ENCODE measurements around the gene UBA7. TPM values are rescaled to one million over a fixed set of nuclear protein-coding genes. Genes with fewer than 3 reads are reported as not detected.
A peak's percentile ranks its signal among the peaks of the same experiment; 100 is the strongest.

UBA7 gene
- total and polyA plus RNA-seq, 2 of the 8 experiments (the other 6 are each of a cell fraction or from before 2014, with no cell fraction given) = 0.34 to 0.65 TPM

DNA sequence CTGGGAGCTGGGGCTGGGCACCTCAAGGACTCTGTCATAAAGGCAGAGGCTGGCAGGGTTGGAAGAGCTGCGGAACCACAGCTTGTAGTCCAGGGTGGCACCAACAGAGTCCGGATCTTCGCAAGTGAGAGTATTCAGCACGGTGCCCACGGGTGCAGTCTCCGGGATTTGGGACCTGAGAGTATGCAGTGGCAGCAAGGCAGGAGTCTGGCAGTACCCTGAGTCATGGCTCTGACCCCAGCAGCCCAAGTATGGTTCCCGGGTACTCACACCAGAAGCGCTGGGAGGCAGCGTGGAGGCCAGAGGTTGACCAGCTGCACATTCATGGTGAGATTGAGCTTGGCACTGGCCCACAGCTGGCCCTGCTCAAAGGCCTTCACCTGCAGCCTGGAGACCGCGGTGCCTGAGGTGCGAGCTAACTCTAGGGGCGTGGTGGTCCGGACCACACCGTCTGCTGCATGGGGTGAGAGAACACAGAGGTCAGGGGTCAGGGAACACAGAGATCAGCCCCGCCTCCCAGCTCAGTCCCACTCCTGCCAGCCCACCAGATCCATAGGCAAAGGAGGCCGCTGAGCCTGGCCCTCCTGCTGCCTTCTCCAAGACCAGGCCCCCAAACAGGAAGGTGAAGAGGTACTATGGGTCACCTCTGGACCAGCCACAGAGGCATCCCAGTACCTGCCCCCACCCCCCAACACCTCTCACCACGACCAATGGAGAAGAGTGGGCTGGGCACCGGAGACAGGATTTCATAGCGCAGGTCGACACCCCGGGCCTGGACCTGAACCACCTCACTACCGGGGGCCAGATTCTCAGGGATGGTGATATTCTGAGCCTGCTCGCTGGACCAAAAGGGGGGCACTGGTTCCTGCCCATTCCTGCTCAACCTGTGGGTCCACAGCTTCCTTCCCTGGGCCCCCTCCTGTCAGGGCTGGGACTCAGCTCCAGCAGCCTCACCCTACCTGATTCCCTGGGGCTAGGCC is 18.5 kb downstream of the UBA7 start:
- Histone ChIP-seq H3K14ac (ENCODE audit: insufficient read length) (no peak overlapping the region), H2BK5ac (ENCODE audit: low read depth, low read length) (no peak overlapping the region), H3K4me3 (ENCODE audit: extremely low read depth in 1 of 4, insufficient read depth in 2 of 4, low read depth in 3 of 4, low read length in 4 of 4) (no peak overlapping the region), H3K23me2 (ENCODE audit: low read depth, low read length) (no peaks in the 10 kb centered on the region), H3K23ac (ENCODE audit: insufficient read length) (no peak overlapping the region), H3K9me3 (ENCODE audit: insufficient read depth in 2 of 2, low read depth in 1 of 2, low read length in 1 of 2) (no peaks in the 10 kb centered on the region), H3K4ac (replicated peaks; ENCODE audit: insufficient read length, low read depth, low read length) (no peak overlapping the region), H3K4me1 (replicated peaks in 1 of 4; ENCODE audit: control insufficient read depth in 3 of 4, insufficient read depth in 4 of 4, low read length in 3 of 4) (no peaks in the 10 kb centered on the region), H2AFZ (ENCODE audit: low read length) (no peak overlapping the region), H2AK5ac (ENCODE audit: low read depth, low read length) (no peak overlapping the region), H3K56ac (replicated peaks; ENCODE audit: insufficient read length, low read depth, low read length) (no peak overlapping the region), H3K79me2 (ENCODE audit: control insufficient read depth in 1 of 2, insufficient read depth in 2 of 2, low read length in 2 of 2) (no peaks in the 10 kb centered on the region), H3K27me3 (replicated peaks in 1 of 4; ENCODE audit: control insufficient read depth in 3 of 4, extremely low read depth in 1 of 4, insufficient read depth in 3 of 4, low read length in 3 of 4) (peaks cover 0 to 2% (median 0%) of the 10 kb centered on the region in 4 experiments; a peak in 2 of 7 replicates), H2BK20ac (ENCODE audit: low read length) (no peak overlapping the region), H4K5ac (ENCODE audit: insufficient read length, low read depth, low read length) (no peak overlapping the region), H3K36me3 (ENCODE audit: control insufficient read depth in 2 of 4, insufficient read depth in 4 of 4, low read length in 3 of 4) (no peaks in the 10 kb centered on the region), H2BK120ac (replicated peaks; ENCODE audit: low read depth, low read length) (no peak overlapping the region), H3K4me2 (ENCODE audit: insufficient read depth in 1 of 2, low read depth in 2 of 2, low read length in 2 of 2) (no peak overlapping the region), H3K27ac (ENCODE audit: low read depth, low read length) (no peak overlapping the region), H3K79me1 (ENCODE audit: low read depth, low read length) (no peaks in the 10 kb centered on the region), H3K9ac (replicated peaks in 1 of 4; ENCODE audit: extremely low read depth in 1 of 4, low read depth in 3 of 4, low read length in 3 of 4) (no peak overlapping the region), H2BK12ac (ENCODE audit: low read depth, low read length) (0 out of 2 replicates have a peak overlapping the region, but pooled peaks have one; percentile 39), H4K20me1 (replicated peaks in 1 of 2; ENCODE audit: control insufficient read depth in 1 of 2, insufficient read depth in 2 of 2, low read length in 2 of 2) (peaks cover 0 to 2% of the 10 kb centered on the region in 2 experiments), H2BK15ac (ENCODE audit: low read length) (no peak overlapping the region), H4K8ac (ENCODE audit: extremely low read depth, insufficient read depth, low read length) (no peak overlapping the region), H3K18ac (ENCODE audit: extremely low read depth, low read length) (no peak overlapping the region), H4K91ac (replicated peaks; ENCODE audit: insufficient read length, low read length) (peak overlapping the region; percentile 32)
- FAIRE-seq = no peak
- DNase-seq (ENCODE audit: low read depth in 1 of 2, low spot score in 2 of 2) = no peak
- 94% methylated on average over 24 of the region's 24 CpGs; no CpG with 5 or more reads in 1 of the 2 experiments for WGBS, 2 experiments (ENCODE audit: extremely low coverage in 1 of 2, insufficient coverage in 1 of 2, insufficient read length in 1 of 2, insufficient replicate concordance in 2 of 2, low coverage in 1 of 2, low lambda C conversion rate in 2 of 2, missing lambda C conversion rate in 1 of 2)
- POLR2A ChIA-PET (ENCODE audit: partially characterized antibody) = interaction anchor here (0.8 to 1.4 kb wide), 5 partner anchors 10 to 83 kb away, joined by 3 to 4 read pairs (median 3); no protein-coding TSS in a partner anchor
- CTCF ChIA-PET (ENCODE audit: partially characterized antibody) = interaction anchor here (0.8 to 1.9 kb wide), 5 partner anchors 9 to 94 kb away, joined by 4 to 8 read pairs (median 6); partner anchors contain the start of genes INKA1 and IP6K1
- TF ChIP-seq POLR2A (IDR thresholded peaks at IDR 0.05; ENCODE audit: control extremely low read depth in 1 of 2, low read depth in 2 of 2, low read length in 2 of 2) (no peak), EGR1 (IDR thresholded peaks at IDR 0.05; ENCODE audit: borderline replicate concordance, low read depth, low read length) (no peak), BRCA1 (IDR thresholded peaks at IDR 0.05; ENCODE audit: low read depth, low read length) (no peak), CBX8 (IDR thresholded peaks at IDR 0.05; ENCODE audit: borderline replicate concordance, low read depth, low read length) (no peak), GABPA (IDR thresholded peaks at IDR 0.05; ENCODE audit: borderline replicate concordance, insufficient read depth, low read length) (no peak), TAF7 (optimal IDR thresholded peaks at IDR 0.05; ENCODE audit: borderline replicate concordance, low read depth, low read length) (no peak), BCL11A (IDR thresholded peaks at IDR 0.05; ENCODE audit: low read depth in 2 of 2, low read length in 2 of 2) (no peak), PHF8 (conservative IDR thresholded peaks at IDR 0.05; ENCODE audit: low read depth, low read length) (no peak), HDAC2 (IDR thresholded peaks at IDR 0.05; ENCODE audit: borderline replicate concordance in 1 of 2, low read depth in 2 of 2, low read length in 2 of 2) (no peak)
- TF ChIP-seq, protein P1, sequence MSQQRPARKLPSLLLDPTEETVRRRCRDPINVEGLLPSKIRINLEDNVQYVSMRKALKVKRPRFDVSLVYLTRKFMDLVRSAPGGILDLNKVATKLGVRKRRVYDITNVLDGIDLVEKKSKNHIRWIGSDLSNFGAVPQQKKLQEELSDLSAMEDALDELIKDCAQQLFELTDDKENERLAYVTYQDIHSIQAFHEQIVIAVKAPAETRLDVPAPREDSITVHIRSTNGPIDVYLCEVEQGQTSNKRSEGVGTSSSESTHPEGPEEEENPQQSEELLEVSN (IDR thresholded peaks at IDR 0.05) = no peak
